ENCODE data around the gene HRC.

Gene HRC

DNA sequence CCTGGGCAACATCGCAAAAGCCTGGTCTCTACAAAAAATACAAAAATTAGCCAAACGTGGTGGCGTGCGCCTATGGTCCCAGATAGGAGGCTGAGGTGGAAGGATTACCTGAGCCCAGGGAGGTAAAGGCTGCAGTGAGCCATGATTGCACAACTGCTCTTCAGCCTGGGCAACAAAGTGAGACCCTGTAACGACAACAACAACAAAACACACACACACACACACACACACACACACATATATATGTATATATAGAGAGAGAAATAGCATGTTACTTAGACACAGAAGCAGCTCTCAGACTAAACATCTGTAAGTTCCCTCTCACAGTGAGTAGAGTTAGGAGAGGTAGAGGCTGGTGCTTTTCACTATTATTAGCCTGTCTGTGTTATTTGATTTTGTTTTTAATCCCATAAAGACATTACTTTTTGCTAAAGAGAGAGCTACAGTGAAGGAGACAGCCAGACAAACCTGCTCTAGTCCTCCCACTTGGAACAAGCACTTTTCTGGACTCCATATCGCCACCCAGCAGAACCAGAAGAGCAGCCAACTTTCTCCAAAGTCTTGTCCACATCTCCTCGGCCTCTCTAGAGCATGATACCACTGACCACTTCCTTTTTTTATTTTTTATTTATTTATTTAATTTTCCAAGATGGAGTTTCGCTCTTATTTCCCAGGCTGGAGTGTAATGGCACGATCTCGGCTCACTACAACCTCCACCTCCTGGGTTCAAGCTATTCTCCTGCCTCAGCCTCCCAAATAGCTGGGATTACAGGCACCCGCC, 43.8 kb downstream of the HRC start:
- Histone ChIP-seq H3K36me3 (ENCODE audit: insufficient read depth, insufficient read length, low read length) (peaks cover 38% of the 10 kb centered on the region), H3K27me3 (ENCODE audit: insufficient read depth, insufficient read length) (no peaks in the 10 kb centered on the region), H3K9ac (ENCODE audit: insufficient read length, low read depth) (no peak overlapping the region), H3K4me3 (ENCODE audit: insufficient read length, low read depth) (no peak overlapping the region), H3K4me1 (ENCODE audit: insufficient read depth, insufficient read length) (peaks cover 11% of the 10 kb centered on the region), H3K9me3 (ENCODE audit: insufficient read depth, low read length) (no peaks in the 10 kb centered on the region)
- DNase-seq (ENCODE audit: low read depth, low spot score) = no peak
- no peak for TF ChIP-seq SUZ12 (IDR thresholded peaks at IDR 0.05; ENCODE audit: extremely low read depth, insufficient read depth, insufficient read length)
- no peak for TF ChIP-seq YY1 (IDR thresholded peaks at IDR 0.05; ENCODE audit: insufficient read depth, insufficient read length)
- no peak for TF ChIP-seq ZNF274 (IDR thresholded peaks at IDR 0.05; ENCODE audit: low read depth, low read length)

DNA sequence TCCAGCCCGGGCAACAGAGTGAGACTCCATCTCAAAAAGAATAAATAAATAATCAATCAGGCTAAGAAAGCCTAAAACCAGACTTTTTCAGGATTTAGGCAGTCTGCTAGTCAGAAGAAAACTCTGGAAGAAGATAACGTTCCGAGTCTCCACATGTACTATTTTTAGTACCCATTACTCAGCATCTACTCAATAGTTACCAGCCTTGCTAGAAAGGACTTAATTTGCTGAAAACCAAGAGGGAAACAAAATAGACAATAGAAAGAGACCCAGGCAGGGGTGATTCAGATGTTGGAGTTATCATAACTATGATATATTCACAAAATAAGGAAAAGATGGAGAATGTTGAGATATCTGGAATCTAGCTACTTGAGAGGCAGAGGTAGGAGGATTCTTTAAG, 44.6 kb downstream of the HRC start:
- H3K27me3 ChIP-seq (ENCODE audit: insufficient read depth, insufficient read length) = no peaks in the 10 kb centered on the region
- H3K9me3 ChIP-seq (ENCODE audit: insufficient read depth, low read length) = no peaks in the 10 kb centered on the region
- H3K4me1 ChIP-seq (ENCODE audit: insufficient read depth, insufficient read length) = peaks cover 11% of the 10 kb centered on the region
- no peak overlapping the region for H3K4me3 ChIP-seq (ENCODE audit: insufficient read length, low read depth)
- H3K9ac ChIP-seq (ENCODE audit: insufficient read length, low read depth) = no peak overlapping the region
- H3K36me3 ChIP-seq (ENCODE audit: insufficient read depth, insufficient read length, low read length) = peaks cover 44% of the 10 kb centered on the region
- no peak for TF ChIP-seq SUZ12 (IDR thresholded peaks at IDR 0.05; ENCODE audit: extremely low read depth, insufficient read depth, insufficient read length)
- no peak for TF ChIP-seq ZNF274 (IDR thresholded peaks at IDR 0.05; ENCODE audit: low read depth, low read length)
- TF ChIP-seq YY1 (IDR thresholded peaks at IDR 0.05; ENCODE audit: insufficient read depth, insufficient read length) = no peak
- DNase-seq (ENCODE audit: low read depth, low spot score) = no peak

GRCh38 chr19:49109569-49110233, 45.5 kb downstream of the HRC start:
- DNase-seq (ENCODE audit: low read depth, low spot score) = no peak
- Histone ChIP-seq H3K9ac (ENCODE audit: insufficient read length, low read depth) (no peak overlapping the region), H3K36me3 (ENCODE audit: insufficient read depth, insufficient read length, low read length) (peaks cover 51% of the 10 kb centered on the region), H3K9me3 (ENCODE audit: insufficient read depth, low read length) (no peaks in the 10 kb centered on the region), H3K4me3 (ENCODE audit: insufficient read length, low read depth) (no peak overlapping the region), H3K27me3 (ENCODE audit: insufficient read depth, insufficient read length) (no peaks in the 10 kb centered on the region), H3K4me1 (ENCODE audit: insufficient read depth, insufficient read length) (peaks cover 11% of the 10 kb centered on the region)
- TF ChIP-seq YY1 (IDR thresholded peaks at IDR 0.05; ENCODE audit: insufficient read depth, insufficient read length) = no peak
- no peak for TF ChIP-seq ZNF274 (IDR thresholded peaks at IDR 0.05; ENCODE audit: low read depth, low read length)
- no peak for TF ChIP-seq SUZ12 (IDR thresholded peaks at IDR 0.05; ENCODE audit: extremely low read depth, insufficient read depth, insufficient read length)

DNA sequence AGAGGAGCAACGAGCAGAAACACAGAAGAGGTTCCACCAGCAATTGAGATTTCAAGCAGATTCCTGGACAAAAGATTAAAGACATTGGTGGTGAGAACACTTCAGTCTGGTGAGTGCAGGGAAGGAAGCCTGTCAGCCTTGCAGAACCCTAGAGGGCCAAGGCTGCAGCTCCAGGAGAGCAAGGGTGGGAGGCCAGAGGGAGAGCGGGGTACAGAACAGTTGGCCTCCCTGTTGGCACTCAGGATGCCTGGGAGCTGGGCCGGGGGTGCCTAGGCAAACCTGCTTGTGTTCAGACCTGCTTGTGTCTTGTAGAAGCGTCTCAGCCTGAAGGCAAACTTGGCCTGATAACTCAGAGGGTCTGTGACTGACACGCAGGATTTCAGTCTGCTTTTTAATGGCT, 46.1 kb downstream of the HRC start:
- H3K9me3 ChIP-seq (ENCODE audit: insufficient read depth, low read length) = no peaks in the 10 kb centered on the region
- H3K9ac ChIP-seq (ENCODE audit: insufficient read length, low read depth) = no peak overlapping the region
- peaks cover 11% of the 10 kb centered on the region for H3K4me1 ChIP-seq (ENCODE audit: insufficient read depth, insufficient read length)
- H3K4me3 ChIP-seq (ENCODE audit: insufficient read length, low read depth) = no peak overlapping the region
- H3K27me3 ChIP-seq (ENCODE audit: insufficient read depth, insufficient read length) = no peaks in the 10 kb centered on the region
- no peak for DNase-seq (ENCODE audit: low read depth, low spot score)
- TF ChIP-seq SUZ12 (IDR thresholded peaks at IDR 0.05; ENCODE audit: extremely low read depth, insufficient read depth, insufficient read length) = no peak
- TF ChIP-seq ZNF274 (IDR thresholded peaks at IDR 0.05; ENCODE audit: low read depth, low read length) = no peak
- TF ChIP-seq YY1 (IDR thresholded peaks at IDR 0.05; ENCODE audit: insufficient read depth, insufficient read length) = no peak
- peaks cover 57% of the 10 kb centered on the region for H3K36me3 ChIP-seq (ENCODE audit: insufficient read depth, insufficient read length, low read length)

DNA sequence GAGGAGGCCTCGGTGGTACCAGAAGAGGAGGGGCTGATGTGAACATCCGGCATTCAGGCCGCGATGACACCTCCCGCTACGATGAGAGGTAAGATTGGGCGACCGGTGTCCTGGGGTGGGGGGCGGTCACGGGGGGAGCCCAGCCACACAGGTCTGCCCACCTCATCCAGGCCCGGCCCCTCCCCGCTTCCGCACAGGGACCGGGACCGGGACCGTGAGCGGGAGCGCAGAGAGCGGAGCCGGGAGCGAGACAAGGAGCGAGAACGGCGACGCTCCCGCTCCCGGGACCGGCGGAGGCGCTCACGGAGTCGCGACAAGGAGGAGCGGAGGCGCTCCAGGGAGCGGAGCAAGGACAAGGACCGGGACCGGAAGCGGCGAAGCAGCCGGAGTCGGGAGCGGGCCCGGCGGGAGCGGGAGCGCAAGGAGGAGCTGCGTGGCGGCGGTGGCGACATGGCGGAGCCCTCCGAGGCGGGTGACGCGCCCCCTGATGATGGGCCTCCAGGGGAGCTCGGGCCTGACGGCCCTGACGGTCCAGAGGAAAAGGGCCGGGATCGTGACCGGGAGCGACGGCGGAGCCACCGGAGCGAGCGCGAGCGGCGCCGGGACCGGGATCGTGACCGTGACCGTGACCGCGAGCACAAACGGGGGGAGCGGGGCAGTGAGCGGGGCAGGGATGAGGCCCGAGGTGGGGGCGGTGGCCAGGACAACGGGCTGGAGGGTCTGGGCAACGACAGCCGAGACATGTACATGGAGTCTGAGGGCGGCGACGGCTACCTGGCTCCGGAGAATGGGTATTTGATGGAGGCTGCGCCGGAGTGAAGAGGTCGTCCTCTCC, 47.4 kb downstream of the HRC start:
- DNase-seq (ENCODE audit: low read depth, low spot score) = no peak
- H3K27me3 ChIP-seq (ENCODE audit: insufficient read depth, insufficient read length) = no peaks in the 10 kb centered on the region
- H3K9ac ChIP-seq (ENCODE audit: insufficient read length, low read depth) = peak overlapping the region; percentile 32
- TF ChIP-seq YY1 (IDR thresholded peaks at IDR 0.05; ENCODE audit: insufficient read depth, insufficient read length) (no peak), ZNF274 (IDR thresholded peaks at IDR 0.05; ENCODE audit: low read depth, low read length) (no peak), SUZ12 (IDR thresholded peaks at IDR 0.05; ENCODE audit: extremely low read depth, insufficient read depth, insufficient read length) (no peak)
- H3K4me3 ChIP-seq (ENCODE audit: insufficient read length, low read depth) = no peak overlapping the region
- peaks cover 11% of the 10 kb centered on the region for H3K4me1 ChIP-seq (ENCODE audit: insufficient read depth, insufficient read length)
- H3K36me3 ChIP-seq (ENCODE audit: insufficient read depth, insufficient read length, low read length) = peaks cover 69% of the 10 kb centered on the region
- H3K9me3 ChIP-seq (ENCODE audit: insufficient read depth, low read length) = no peaks in the 10 kb centered on the region

DNA sequence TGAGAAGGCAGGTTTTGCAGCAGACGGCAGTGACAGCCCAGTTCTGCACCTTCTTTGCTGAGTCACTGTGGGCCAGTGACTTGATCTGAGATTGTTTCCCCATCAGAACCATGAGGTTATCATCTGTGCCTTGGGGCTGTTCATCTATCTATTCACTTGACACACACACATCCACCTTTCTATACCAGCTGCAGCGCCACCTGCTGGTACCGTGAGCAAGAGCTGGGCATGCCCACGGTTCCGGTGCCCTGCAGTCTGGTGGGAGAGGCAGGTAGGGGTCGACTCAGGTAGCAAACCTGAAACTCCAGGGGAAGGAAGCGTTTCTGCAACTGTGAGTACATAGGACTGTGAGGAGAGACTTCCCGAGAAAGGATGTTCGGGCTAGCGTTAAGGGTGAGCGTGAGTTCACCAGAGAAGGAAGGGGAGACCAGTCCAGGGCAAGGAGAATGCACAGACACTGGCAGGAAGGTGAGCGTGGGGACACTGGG, 48.5 kb downstream of the HRC start:
- Histone ChIP-seq H3K27me3 (ENCODE audit: insufficient read depth, insufficient read length) (no peaks in the 10 kb centered on the region), H3K9me3 (ENCODE audit: insufficient read depth, low read length) (no peaks in the 10 kb centered on the region), H3K36me3 (ENCODE audit: insufficient read depth, insufficient read length, low read length) (peaks cover 79% of the 10 kb centered on the region), H3K4me1 (ENCODE audit: insufficient read depth, insufficient read length) (peaks cover 11% of the 10 kb centered on the region), H3K9ac (ENCODE audit: insufficient read length, low read depth) (peak overlapping the region; percentile 57), H3K4me3 (ENCODE audit: insufficient read length, low read depth) (no peak overlapping the region)
- TF ChIP-seq YY1 (IDR thresholded peaks at IDR 0.05; ENCODE audit: insufficient read depth, insufficient read length) = no peak
- no peak for DNase-seq (ENCODE audit: low read depth, low spot score)
